Activated CD4-positive, CD25-positive, alpha-beta regulatory T cell treated with anti-CD3 and anti-CD28 coated beads, Interleukin-2, amount 50 U/mL, for 24 hours (primary cell): ENCODE measurements around the gene NCKAP5.

Experiments
- ATAC-seq, 2 donors: fragments of 150-1000 bp; cut with Tn5 transposase; one replicate each; pipeline ENCODE4 v1.10.0; 2021; ENCODE audit warnings: mild to moderate bottlenecking in 1 of 2, moderate library complexity in 1 of 2

Gene NCKAP5

DNA sequence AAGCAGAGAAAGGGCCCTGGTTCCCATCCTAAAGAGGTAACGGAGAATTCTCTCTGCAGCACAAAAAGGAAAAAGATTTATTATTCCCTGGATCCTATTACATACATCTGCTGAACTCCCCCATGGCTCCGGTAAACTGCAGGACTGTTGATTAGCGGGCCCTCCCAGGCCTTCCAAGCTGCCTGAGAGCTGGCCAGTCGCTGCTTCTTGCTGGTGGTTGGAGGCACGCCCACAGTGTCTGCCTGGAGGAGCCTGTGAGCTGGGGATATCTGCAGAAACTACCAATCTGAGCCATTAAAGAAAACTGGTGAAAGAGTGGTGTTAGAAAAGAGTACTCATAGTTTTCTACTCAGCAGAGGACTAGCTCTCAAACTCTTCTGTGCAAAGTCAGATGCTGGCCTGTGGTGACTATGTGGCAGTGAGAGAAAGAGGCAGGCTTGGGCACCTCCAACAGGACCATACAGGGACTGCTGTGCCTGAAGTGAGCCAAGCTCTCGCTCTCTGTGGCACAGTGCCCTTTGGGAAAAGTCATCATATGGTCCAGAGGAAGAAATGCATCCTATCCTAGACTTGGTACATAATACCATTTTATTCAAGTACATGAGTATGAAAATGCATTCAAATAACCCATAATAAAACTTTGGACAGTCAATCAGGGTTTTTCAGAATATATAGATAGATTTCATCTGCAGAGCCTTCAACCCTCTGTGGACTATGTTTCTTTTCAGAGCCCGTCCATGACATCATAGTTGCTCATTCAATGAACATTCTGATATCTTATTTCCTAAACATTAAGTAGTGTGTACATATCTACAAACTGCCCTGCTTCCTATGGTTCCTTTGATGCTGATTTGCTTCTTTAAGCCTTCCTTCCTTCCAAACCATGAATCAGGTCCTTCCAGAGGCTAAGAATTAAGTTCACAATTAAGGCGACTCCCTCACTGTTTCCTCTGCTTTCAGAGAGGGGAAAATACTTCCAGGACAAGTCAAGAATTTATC is 656.2 kb downstream of the NCKAP5 start:
- ATAC-seq = no peak

DNA sequence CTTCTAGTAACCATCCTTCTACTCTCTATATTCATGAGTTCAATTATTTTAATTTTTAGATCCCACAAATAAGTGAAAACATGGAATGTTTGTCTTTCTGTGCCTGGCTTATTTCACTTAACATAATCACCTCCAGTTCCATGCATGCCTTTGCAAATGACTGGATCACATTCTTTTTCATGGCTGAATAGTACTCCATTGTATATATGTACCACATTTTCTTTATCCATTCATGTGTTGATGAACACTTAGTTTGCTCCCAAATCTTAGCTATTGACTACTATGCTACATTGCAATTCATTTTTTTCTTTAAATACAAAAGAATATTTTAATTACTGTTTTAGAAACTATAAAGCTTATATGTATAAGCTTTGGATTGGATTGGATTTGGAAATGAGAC is 657.8 kb downstream of the NCKAP5 start:
- no peak for ATAC-seq

DNA sequence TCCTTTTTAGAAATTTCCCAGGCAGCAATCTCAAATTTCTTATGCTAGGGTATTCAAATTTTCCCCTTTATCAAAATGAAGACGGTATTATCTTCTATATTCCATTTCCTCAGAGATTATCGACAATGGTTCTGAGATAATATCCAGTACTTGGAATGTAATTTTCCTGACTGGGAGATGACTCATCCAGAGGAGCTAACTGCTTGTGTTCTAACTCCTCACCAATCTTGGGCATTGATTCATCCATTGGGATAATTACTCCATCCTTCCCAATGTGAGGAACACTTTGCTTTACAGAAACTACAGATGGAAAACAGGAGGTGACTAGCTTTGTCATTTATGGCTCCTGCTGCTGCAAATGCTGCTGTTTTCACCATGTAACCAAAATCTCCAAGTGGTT is 658.8 kb downstream of the NCKAP5 start:
- ATAC-seq = no peak

DNA sequence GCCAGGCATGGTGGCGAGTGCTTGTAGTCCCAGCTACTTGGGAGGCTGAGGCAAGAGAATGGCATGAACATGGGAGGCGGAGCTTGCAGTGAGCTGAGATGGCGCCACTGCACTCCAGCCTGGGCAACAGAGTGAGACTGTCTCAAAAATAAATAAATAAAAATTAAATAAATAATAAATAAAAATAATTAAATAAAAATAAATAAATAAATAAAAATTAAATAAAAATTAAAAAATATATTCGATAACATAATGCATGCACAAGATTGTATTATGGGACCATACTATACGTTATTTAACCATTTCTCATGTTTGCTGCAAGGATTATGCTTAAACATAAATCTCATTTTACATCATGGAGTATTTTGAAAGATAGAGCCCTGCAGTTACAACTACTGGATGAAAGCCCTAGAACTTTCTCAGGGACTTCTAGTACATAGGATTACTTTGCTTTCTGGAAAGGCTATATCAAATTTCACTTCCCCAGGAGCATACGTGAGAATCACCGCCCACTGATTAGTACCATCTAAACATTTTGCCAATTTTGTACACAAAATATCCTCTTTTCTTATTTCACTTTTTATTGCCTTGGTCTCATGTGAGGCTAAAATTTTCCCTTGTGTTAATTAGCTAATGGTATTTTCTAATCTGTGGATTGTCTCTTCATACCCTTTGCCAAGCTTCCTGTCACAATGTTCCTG is 664.0 kb downstream of the NCKAP5 start:
- no peak for ATAC-seq

DNA sequence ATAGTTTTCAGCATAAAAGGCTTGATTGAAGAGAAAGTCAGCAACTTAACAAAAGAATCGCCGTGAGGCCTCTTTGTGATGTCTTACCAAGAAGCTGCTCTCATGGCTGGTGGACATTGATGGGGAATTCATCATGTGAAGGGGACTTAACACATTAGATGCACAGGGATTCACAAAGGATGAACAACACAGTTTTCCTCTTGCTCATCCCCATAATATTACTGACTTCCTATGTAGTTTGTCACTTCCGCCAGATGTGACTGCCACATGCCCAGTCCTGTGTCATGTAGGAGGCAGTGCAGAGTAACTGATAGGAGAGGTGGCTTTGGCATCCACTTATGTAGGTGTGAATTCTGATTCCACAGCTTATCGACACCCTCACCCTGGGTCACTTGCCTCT is 665.6 kb downstream of the NCKAP5 start:
- no peak for ATAC-seq

DNA sequence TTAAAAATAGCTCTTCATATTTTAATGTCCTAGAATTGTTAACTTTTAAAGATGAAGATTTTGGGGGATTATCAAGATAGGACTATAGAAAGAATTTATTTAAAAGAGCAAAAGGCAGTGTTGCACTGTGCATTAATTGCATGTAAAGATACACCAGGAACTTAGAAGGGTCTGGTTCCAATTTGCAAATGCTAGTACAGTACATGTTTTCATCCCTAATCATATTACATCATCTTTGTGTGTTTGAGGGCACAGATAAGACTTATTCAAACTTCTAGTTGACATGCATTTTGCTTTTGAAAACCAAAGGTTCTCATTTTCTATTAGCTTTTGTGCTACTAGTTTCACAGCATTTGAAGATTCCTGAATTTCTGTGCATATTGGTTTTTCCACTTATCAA is 666.6 kb downstream of the NCKAP5 start:
- ATAC-seq = no peak

DNA sequence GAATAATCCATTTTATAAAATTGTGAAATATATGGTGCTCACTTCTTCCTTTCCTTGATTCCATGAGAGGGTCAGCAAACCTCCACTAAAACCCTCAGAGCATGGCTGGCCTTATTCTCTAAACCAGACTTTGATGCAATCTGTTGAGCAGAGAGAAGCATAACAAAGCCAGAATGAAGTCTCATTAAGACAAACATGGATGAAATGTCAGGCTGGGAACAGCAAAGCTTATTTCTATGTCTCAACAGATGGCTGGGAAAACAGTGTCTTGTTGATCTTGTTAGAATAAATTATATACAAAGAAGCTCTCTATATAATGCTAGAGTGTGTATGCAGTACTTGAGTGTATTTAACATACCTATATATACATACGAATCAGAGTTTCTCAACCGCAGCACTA is 671.2 kb downstream of the NCKAP5 start:
- ATAC-seq = no peak

DNA sequence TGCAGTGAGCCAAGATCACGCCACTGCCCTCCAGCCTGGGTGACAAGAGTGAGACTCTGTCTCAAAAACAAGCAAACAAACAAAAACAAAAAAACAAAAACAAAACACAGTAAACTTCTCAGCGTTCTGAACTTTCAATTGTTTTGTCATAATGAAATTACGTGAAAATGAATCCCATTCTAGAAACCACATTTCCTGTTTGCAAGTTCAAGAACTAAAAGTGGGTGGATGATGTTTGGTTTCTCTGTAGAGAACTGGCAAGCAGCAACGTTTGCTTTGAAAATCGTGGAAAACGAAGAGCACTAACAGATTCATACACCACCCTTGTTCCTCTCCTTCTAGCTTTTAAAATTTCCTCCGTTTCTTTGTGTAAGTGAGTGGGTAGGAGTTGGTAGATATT is 672.2 kb downstream of the NCKAP5 start:
- no peak for ATAC-seq

DNA sequence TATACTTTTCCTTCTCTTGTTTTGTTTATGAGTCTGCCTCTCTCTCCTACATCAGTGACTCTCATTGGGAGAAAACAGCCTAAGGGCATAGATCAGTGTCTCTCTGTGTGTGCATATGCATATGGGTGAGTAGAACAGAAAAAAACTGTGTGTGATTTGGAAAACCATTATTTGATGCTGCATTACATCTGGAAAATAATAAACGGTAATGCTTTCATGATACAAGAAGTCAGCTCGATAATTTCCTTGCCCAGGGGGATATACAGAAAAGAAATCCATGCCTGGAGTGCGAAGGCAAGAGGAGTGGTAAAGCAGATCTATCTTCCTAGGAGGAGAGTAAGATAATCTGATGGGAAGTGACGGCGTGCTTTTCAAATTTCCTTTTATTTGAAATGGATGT is 676.8 kb downstream of the NCKAP5 start:
- no peak for ATAC-seq

DNA sequence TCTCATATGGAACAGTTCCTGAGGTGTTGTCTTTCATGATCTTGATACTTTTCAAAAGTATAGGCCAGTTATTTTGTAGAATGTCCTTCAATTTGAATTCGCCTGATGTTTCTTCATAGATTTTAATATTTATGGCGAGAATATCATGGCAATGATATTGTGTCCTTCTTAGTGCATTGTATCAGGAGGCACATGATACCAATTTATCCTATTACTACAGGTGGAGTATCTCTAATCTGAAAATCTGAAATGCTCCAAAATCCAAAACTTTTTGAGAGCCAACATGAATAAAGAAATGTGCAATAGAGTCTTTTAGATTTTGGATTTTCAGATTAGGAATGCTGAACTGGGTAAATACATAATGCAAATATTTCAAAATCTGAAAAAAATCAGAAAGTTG is 681.7 kb downstream of the NCKAP5 start:
- ATAC-seq = no peak

DNA sequence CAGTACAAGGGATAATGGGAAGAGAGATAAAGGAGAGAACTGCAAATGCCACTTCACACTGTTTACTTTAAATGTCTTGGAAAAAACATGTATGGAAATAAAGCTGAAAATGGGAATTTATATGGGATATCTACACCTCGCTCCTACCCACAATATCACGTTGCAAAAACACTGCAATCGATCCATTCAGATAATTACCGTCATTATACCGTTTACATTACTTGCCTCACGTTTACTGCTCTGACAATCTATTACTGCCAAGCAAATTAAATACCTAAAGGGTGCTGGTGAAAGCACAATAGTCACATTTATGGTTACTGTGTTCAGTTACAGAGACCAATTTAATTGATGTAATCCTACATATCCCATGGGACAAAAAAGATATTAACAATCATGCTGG is 683.6 kb downstream of the NCKAP5 start:
- ATAC-seq = no peak

DNA sequence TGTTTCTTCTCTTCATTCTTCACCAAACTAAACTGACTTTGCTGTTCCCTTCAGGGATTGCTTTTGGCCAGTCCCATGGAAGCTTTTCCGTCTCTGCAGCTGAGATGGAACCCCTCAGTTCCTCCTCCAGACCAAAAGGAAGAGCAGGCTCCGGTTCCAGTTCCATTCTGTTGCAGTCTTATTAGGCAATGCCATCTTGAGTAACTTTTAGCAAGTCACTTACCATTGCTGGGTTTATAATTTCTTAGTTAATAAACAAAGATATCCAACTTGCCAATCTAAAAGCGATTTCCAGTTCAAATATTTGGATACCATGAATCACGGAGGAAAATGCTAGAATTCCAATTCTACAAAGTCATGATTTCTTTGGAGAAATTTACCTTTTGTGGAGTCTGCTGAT is 684.0 kb downstream of the NCKAP5 start:
- ATAC-seq = no peak

DNA sequence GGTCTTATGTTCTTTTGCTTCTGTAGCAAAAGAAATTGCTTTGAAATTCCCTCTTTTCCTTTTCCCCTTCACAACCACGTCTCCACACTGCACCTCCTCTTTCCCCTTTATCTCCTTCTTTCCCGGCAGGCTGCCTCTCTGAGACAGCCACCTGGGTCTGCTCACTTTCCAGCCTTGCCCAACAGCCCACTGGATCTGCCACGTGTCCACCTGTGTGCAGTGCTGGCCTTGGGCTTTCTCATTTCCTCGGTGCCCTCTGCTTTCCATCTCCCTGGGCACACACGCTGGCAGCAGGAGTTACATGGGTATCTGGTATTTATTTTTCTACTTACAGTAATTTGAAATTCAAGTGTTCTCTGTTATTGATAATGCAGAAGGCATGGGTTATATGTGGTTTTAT is 684.8 kb downstream of the NCKAP5 start:
- ATAC-seq = no peak

DNA sequence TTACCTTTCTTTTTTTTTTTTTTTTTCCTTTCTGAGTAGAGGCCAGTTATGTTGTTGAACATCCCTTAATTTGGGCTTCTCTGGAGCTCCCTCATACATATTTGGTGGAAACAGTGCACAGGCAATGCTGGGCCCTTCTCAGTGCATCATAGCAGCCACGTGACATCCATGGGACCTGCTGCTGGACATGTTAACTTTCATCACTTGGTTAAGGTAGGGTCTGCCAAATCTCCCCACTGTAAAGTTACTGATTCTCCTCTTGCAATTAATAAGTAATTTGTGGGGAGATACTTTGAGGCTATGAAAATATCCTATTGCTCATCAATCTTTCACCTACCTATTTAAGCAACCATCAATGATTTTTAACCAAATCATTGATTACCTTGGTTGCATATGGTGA is 686.7 kb downstream of the NCKAP5 start:
- ATAC-seq = no peak

DNA sequence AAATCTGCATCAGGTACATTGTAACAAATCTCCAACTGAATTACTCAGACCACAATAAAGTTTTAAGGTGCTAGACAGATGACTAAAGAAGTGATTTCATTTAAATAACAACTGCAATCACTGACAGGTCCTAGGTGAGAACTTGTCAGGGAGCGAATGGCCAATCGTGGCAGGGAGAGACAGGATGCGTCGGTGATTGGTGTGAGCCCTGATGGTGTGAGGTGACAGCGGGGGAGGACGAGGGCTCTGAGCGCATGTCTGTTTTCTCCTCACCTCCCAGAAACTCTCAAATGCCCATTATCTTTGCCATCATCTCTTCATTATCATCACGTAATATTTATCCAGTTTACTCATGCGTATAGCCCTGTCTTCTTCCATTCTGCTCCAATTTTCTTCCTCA is 690.3 kb downstream of the NCKAP5 start:
- no peak for ATAC-seq

DNA sequence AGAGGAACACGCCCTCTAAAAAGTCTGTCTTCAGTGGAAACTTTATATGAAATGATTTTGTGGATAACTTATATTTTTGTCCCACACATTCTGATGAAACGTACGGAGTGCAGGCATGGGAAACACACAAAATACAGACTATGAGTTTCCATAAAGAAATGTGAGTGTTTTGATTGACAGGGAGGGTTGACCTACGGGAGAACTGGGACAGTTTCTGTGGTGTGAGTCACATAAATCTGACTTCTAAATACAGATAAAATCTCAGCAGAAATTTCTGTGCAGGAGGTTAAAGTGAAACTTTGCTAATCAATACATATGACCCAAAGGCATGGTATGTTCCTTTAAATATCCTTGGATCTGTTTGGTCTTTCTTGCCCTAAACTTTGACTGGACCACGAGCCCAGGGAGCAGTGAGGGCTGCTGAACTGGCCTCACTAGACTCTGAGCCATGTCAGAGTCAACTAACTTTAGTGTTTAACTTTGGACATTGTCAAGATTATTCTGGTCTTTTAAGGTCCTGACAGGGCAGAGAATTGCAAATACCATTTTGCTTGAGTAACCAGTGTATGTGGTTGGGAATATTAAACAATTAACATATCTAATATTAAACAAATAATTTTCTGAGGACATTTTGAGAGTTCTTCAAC is 691.4 kb downstream of the NCKAP5 start:
- no peak for ATAC-seq

DNA sequence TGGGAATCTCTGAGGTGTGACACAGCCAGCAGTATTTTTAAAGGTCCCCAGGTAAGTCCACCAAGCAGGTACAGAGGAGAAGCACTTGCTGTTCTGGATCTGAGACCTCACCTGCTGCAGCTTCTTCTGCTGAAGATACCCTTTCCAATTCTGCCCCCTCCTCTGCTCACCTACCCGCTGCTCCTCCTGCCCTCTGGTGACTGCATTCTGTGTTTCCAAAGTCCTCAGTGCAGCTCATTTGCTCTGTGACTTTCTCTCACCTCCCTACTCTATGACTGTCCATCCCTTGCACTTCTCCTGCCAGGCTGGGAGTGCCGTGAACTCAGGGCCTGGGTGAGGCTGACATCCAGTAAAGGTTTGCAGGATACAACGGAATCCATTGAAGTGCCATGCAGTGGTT is 693.1 kb downstream of the NCKAP5 start:
- no peak for ATAC-seq

DNA sequence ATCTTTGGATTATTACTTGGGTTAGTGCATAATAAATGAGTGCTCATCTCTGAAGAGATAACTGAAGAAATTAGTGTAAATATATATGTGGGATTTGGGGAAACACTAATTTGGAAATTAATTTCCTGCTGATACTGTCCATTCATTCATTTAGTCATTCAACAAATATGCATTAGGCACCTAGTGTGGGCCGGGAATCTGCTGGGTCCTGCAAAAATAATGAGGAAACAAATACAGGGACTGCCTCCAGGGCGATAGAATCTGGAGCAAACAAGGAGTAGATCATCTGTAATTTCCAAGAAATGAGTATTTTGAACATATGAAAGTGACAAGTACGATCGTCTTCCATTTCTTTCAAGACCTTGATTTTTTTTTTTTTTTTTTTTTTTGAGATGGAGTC is 694.5 kb downstream of the NCKAP5 start:
- no peak for ATAC-seq

DNA sequence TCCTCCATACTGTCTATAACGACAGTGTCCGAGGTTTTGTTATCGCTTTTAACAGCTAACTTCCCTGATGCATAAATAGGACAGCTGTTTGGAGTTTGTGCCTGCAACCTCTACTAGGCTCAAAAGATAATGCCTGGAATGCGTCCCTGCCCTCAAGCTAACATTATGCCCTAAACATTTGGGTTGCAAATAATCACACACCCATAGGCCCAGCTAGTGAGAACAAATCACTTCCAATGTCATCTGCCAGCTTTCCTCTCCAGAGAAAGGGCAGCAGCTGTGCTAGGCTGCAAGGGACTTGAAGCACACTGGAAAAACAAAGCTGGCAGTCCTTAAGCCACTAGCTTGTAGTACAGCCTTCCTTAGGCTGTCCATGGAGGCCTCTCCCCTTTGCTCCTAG is 696.4 kb downstream of the NCKAP5 start:
- no peak for ATAC-seq

DNA sequence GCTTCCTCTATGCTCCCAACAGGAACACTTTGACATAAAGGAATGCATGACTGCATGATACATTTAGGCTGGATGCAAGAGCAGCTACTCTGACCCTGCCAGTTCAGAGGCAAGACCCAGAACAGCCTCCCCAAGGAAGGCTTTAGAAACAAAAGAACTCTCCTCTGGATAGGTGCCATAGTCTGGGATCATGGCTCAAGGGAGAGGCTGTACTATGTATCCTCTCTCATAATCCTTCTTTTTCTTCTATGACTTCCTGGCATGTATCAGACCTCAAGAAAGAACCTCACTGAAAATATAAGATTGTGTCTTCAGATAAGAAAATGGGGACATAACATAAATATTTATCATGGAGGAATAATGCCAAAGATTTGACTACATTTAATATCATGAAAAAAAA is 704.3 kb downstream of the NCKAP5 start:
- no peak for ATAC-seq

DNA sequence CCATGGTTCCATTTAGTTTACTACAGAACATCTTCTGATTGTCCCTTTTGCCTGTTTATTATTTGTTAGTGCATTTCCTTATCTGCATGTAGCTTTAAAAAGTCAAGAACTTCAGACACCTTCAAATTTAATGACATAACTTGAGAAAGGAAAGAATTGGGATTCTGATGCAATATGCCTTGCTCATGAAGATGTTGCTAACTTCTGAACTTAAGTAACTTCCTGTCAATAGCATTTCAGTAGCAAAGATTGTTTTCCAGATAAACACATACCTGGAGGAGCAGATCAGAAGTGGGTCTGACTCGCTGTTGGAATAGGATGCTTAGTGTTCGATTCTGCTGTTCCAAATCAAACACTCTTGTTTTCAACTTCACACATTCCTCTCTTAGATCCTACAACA is 708.0 kb downstream of the NCKAP5 start:
- ATAC-seq = no peak

DNA sequence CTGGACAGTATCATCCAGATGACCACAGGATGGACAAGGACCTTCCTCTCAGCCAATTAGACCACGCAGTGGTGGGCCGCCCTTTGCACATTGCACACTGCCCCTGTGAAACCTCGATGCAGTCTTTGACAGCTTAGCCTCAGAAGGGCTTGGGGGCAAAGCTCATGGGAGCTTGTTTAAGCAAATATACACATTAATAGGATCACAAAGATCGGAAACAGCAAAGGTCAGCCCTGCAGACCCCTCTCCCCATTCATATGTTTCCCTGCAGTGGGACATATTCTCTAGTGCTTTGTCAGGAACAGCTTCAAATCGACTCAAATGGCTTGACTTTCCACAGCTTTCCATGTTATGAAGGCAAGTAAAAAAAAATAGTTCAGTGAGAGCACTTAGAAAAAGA is 708.7 kb downstream of the NCKAP5 start:
- ATAC-seq = no peak

DNA sequence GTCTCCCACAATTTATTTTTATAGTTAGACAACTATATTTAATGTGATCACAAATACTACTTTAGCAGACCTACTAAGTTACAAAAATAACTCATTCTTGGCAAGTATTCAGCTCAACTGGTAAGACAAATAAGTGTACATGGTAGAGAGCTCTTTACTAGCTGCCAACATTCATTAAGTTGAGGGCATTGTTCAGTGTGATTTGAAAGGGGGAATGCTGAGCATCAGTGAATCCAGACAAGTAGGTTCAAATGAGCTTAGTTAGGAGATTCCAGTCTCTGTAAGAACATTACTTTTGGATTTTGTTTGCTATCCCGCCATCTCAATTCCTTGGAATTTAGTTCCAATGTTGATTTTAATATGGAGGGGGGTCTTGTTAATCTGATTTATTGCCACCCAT is 710.9 kb downstream of the NCKAP5 start:
- ATAC-seq = no peak

DNA sequence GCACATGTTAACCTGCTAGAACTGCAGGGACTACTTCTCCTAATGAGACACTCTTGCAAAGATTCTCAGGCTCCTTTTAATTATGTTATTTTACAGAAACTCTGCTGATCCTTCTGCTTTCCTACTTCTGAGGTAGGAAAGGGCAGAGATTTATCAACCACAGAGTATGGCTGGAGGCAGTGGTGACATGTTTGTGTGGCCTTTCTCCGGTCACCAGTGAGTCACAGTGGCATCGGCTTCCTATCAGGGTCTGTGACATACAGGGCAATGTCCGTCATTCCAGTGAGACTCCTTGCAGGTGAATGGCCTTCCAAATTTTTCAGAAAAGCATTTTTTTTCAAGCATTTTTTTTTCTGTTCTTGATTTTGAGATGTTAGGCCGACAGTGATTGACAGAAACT is 717.6 kb downstream of the NCKAP5 start:
- no peak for ATAC-seq
